MM.1S (cell line): Measurements from ENCODE around the gene RCC2.

Source experiments
- CTCF ChIP-seq: fragments of 300-600 bp; sonication (generic); IDR thresholded peaks from 2 replicates; pipeline ENCODE4 v1.5.1; 2016; ENCODE audit warnings: antibody characterized with exemption, low read length, mixed read lengths
- EZH2 ChIP-seq: fragments of 300-600 bp; sonication (generic); optimal IDR thresholded peaks from 2 replicates; pipeline ENCODE3; 2017; ENCODE audit warnings: low read depth, mild to moderate bottlenecking, antibody characterized with exemption, low read length, mixed read lengths
- EZH2phosphoT487 ChIP-seq: fragments of 300-600 bp; sonication (generic); IDR thresholded peaks from 2 replicates; pipeline ENCODE4 v1.6.1; 2018; ENCODE audit warnings: antibody characterized with exemption, low read length

- TF ChIP-seq CTCF (no peak), EZH2 (no peak), EZH2phosphoT487 (no peak)
Measured at GRCh38 chr1:17441993-17442357, 2.5 kb upstream of the RCC2 start.
